Muscle layer of duodenum (tissue), 2 donors: ENCODE measurements around the gene MAP3K19.

Experiments
- H3K27ac ChIP-seq: one replicate; pipeline ENCODE4 v1.7.0; 2013; ENCODE audit warnings: mild to moderate bottlenecking, low read length
- H3K27me3 ChIP-seq: one replicate; pipeline ENCODE4 v1.7.0; 2013; ENCODE audit warnings: low read depth, mild to moderate bottlenecking, control low read depth, low read length
- H3K36me3 ChIP-seq, 2 donors: one replicate each; pipeline ENCODE4 v1.7.0; 2013; ENCODE audit warnings: low read length in 2 of 2, control low read depth in 1 of 2, mild to moderate bottlenecking in 1 of 2; ENCODE audit not compliant: insufficient read depth in 2 of 2, control insufficient read depth in 1 of 2
- H3K4me1 ChIP-seq, 2 donors: one replicate each; pipeline ENCODE4 v1.7.0; 2013; ENCODE audit warnings: low read length in 2 of 2, mild to moderate bottlenecking in 2 of 2, control low read depth in 1 of 2, moderate library complexity in 1 of 2; ENCODE audit not compliant: insufficient read depth in 2 of 2, control insufficient read depth in 1 of 2
- H3K4me3 ChIP-seq, 2 donors: one replicate each; pipeline ENCODE4 v1.7.0; 2013; ENCODE audit warnings: low read length in 2 of 2, low read depth in 1 of 2, mild to moderate bottlenecking in 1 of 2
- H3K9me3 ChIP-seq, 2 donors: one replicate each; pipeline ENCODE4 v1.7.0; 2013; ENCODE audit warnings: low read length in 2 of 2, control low read depth in 1 of 2, mild to moderate bottlenecking in 1 of 2; ENCODE audit not compliant: control insufficient read depth in 1 of 2
- donor health status: healthy.

Gene MAP3K19

GRCh38 chr2:135076556-135076955 lies 29.3 kb upstream of the MAP3K19 start:
- Histone ChIP-seq H3K9me3 (peaks cover 0 to 3% of the 10 kb centered on the region in 2 donors), H3K4me3 (no peak overlapping the region), H3K4me1 (no peaks in the 10 kb centered on the region), H3K27me3 (no peaks in the 10 kb centered on the region), H3K27ac (no peak overlapping the region), H3K36me3 (peaks cover 0 to 6% of the 10 kb centered on the region in 2 donors)

DNA sequence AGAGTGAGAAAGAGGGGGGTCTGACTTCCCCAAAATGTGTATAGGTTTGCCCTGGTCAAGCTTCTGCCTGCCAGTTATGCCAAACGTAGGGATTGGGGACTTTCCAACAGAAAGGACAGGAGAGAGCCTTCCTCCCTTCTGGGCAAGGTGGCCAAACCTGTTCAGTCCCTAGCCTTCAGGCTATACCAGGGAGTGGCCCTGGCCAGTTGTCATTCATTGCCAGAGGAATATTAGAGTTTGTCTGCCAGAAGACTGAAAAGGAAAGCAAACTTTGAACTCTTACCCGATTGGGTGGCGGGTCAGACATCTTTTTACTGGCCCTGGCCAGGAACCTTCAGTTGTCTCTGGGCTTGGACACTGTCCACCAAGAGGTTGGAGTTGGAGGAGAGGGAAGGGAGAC lies 27.0 kb upstream of the MAP3K19 start:
- Histone ChIP-seq H3K36me3 (peaks cover 0 to 6% of the 10 kb centered on the region in 2 donors), H3K27me3 (no peaks in the 10 kb centered on the region), H3K4me3 (no peak overlapping the region), H3K4me1 (no peaks in the 10 kb centered on the region), H3K9me3 (peaks cover 0 to 3% of the 10 kb centered on the region in 2 donors), H3K27ac (no peak overlapping the region)

DNA sequence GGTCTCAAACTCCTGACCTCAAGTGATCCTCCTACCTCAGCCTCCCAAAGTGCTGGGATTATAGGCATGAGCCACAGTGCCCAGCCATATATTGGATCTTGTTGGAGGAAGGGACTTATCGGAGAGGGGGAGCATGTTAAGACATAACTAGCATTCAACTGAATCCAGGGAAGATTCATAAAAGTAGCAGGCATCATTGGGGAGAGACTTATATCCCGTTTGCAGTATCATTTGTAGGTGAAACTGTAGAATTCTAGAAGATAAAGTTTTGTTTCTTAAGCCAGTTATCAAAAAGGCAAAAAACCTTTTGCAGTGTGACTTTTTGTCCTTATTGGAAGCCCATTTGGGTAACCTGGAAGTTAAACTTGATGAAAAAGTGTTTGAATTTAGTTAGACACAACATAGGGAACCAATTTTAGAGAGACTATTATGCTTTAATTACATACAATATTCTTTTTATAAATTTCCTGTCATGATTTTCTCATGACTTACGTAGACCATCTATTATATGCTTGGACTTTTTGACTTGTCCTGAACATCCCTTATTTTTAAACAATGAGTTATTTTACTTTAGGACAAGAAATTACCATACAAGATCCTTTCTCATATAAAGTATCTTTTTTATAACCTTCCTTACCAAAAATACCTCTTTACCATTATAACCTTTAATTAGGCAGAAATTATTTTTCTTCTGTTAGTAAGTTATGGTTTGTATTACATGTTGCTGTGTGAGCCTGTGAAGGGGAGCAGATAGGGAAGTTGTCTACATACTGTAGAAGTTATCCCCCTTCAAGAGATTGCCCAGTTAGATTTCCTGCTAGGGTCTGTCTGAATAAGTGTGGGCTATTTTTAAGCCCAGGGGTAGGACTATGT lies 25.1 kb upstream of the MAP3K19 start:
- Histone ChIP-seq H3K4me3 (no peak overlapping the region), H3K9me3 (peaks cover 0 to 3% of the 10 kb centered on the region in 2 donors), H3K4me1 (no peaks in the 10 kb centered on the region), H3K36me3 (peaks cover 0 to 6% of the 10 kb centered on the region in 2 donors), H3K27me3 (no peaks in the 10 kb centered on the region), H3K27ac (no peak overlapping the region)

GRCh38 chr2:135066710-135067109 lies 19.5 kb upstream of the MAP3K19 start:
- H3K4me3 ChIP-seq, result no peak overlapping the region
- H3K27me3 ChIP-seq, result no peaks in the 10 kb centered on the region
- peaks cover 0 to 4% of the 10 kb centered on the region in 2 donors for H3K4me1 ChIP-seq
- no peaks in the 10 kb centered on the region for H3K9me3 ChIP-seq
- H3K36me3 ChIP-seq, result peaks cover 0 to 9% of the 10 kb centered on the region in 2 donors
- H3K27ac ChIP-seq, result no peak overlapping the region

DNA sequence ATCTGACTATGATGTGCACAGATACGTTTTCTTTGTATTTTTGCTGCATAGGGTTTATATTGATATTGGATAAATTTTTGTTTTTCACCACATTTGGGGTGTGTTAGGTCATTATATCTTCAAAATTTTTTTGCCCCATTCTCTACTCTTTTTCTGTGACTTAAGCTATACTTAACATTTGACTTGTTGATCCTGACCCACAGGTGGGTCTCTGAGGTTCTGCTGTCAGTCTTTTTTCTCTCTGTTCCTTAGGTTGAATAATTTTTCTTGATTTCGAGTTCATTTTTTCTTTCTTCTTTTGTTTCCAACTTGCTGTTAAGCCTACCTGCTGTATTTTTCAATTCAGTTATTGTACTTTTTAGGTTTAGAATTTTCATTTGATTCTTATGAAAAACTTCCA lies 16.9 kb upstream of the MAP3K19 start:
- peaks cover 5 to 14% of the 10 kb centered on the region in 2 donors for H3K36me3 ChIP-seq
- H3K4me3 ChIP-seq, result no peak overlapping the region
- no peak overlapping the region for H3K27ac ChIP-seq
- H3K4me1 ChIP-seq, result peaks cover 0 to 4% of the 10 kb centered on the region in 2 donors
- no peaks in the 10 kb centered on the region for H3K27me3 ChIP-seq
- no peaks in the 10 kb centered on the region for H3K9me3 ChIP-seq

DNA sequence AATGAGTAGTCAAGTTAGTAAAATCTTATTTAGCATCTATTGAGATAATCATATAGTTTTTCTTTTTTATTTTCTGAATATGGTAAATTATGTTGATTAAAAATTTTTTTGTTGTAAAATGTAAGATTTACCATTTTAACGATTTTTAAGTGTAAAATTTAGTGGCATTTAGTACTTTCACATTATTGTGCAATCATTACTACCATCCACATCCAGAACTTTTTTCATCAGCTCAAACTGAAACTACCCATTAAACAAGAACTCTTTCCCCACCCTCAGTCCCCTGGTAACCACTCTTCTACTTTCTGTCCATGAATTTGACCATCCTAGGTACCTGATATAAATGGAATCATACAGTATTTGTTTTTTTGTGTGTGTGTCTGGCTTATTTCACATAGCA lies 16.0 kb upstream of the MAP3K19 start:
- H3K36me3 ChIP-seq, result peaks cover 5 to 14% of the 10 kb centered on the region in 2 donors
- peaks cover 0 to 4% of the 10 kb centered on the region in 2 donors for H3K4me1 ChIP-seq
- peak overlapping the region; percentile 28 for H3K27ac ChIP-seq
- no peak overlapping the region for H3K4me3 ChIP-seq
- H3K9me3 ChIP-seq, result no peaks in the 10 kb centered on the region
- H3K27me3 ChIP-seq, result no peaks in the 10 kb centered on the region

DNA sequence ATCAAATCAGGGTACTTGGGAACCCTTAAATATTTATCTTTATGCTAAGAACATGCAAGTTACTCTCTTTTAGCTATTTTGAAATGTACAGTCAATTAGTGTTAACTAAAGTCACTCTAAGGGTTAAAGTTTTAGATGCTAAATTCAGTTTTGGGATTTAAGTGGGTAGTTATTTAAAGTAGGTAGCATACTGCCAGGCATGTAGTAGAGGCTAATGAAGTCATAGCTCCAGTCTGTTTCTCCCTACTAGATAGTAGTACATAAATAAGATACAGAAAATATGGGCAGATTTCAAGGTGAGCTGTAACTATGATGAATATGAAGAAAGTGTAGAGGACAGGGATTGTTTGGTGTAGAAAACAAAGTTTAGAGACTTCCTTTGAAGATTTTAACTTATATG lies 12.3 kb upstream of the MAP3K19 start:
- H3K27ac ChIP-seq, result no peak overlapping the region

DNA sequence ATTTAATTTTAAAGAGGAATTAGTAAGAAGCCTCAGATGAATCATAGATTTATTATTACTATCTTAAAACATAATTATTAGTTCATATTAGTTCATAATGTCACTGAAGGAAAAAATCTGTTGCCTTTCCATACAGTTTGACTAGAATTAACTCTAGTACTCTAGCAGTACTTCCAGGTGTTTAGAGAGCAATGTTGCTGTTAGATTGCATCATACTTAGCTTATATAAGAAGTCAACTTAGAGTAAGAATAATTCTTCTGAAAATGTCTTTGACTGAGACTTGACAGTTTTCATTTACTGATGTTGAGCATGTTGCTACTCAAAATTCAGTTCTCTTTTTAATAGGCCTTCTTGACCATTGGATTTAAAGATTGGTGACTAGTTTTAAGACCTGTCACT lies 9.5 kb upstream of the MAP3K19 start:
- Histone ChIP-seq H3K27ac (peak overlapping the region; percentile 7), H3K4me3 (no peak overlapping the region), H3K36me3 (peaks cover 5 to 9% of the 10 kb centered on the region in 2 donors), H3K4me1 (peaks cover 11 to 17% of the 10 kb centered on the region in 2 donors), H3K27me3 (no peaks in the 10 kb centered on the region), H3K9me3 (no peaks in the 10 kb centered on the region)

More for the DNA sequence above, 12.3 kb upstream of the MAP3K19 start:
- H3K9me3 ChIP-seq, result no peaks in the 10 kb centered on the region
- H3K4me1 ChIP-seq, result peaks cover 0 to 4% of the 10 kb centered on the region in 2 donors
- H3K36me3 ChIP-seq, result peaks cover 5 to 11% of the 10 kb centered on the region in 2 donors
- no peaks in the 10 kb centered on the region for H3K27me3 ChIP-seq
- H3K4me3 ChIP-seq, result no peak overlapping the region

GRCh38 chr2:135055182-135055786 lies 8.0 kb upstream of the MAP3K19 start:
- Histone ChIP-seq H3K4me3 (no peak overlapping the region), H3K9me3 (no peaks in the 10 kb centered on the region), H3K27ac (peak overlapping the region; percentile 42), H3K27me3 (no peaks in the 10 kb centered on the region), H3K36me3 (peaks cover 0 to 3% of the 10 kb centered on the region in 2 donors), H3K4me1 (peaks cover 13 to 17% of the 10 kb centered on the region in 2 donors)

DNA sequence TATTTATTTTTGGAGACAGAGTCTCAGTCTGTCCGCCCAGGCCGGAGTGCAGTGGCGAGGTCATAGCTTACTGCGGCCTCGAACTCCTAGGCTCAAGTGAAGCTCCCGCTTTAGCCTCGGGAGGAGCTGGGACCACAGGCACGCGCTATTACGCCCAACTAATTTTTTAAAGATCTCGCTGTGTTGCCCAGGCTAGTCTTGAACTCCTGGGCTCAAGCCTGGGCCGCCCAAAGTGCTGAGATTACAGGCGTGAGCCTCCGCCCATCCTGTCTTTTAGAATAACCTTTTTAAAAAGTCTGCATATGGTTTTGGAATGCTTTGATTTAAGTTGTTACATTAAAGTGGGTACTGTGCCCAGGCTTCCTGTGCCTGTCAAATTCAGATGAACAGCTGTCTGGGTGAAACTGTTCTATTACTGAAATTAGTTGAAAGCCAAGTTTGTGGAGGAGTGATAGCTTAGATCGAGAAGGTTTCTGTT lies 5.8 kb upstream of the MAP3K19 start:
- peak overlapping the region; percentile 99 for H3K27ac ChIP-seq
- no peaks in the 10 kb centered on the region for H3K9me3 ChIP-seq
- peak overlapping the region; percentile 71 to 99 for H3K4me3 ChIP-seq
- no peaks in the 10 kb centered on the region for H3K27me3 ChIP-seq
- peaks cover 0 to 3% of the 10 kb centered on the region in 2 donors for H3K36me3 ChIP-seq
- peaks cover 13 to 17% of the 10 kb centered on the region in 2 donors for H3K4me1 ChIP-seq

DNA sequence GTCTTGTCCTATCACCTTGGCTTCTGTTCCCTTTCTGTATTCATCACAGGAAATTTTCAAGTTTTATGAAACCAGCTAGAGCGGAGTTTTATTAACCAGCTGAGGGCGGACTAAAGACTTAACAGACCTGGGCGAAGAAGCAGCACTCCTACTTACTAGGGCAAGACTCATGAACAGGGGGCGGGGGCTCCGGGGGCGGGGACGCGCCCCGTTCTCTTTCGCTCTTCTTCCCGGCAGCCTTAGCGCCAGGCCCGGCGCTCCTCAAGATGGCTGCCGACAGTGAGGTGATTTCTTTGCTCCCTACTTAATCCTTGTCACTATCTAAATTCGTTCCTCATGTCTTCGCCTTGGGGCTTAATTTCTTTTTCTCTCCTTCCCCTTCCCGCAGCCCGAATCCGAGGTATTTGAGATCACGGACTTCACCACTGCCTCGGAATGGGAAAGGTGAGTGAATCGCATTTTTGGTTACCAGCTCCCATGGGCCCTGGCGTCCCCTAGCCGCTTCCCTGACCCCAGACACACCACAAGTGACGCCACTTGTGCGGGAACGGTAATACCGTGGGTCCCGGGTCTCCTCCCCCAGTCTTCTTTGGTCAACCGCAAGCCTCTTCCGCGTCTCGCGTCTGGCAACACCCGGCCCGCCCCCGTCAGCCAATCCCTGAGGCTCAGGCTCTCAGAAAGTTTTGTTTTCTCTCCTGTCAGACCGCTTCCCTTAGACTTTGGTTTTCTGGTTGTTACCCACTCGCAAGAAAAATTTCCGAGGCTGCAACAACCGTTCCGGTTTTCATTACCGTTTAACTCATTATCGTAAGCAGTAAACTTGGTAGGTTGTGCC lies 5.0 kb upstream of the MAP3K19 start, which contains the start of gene RAB3GAP1:
Gene RAB3GAP1, plus strand, starts transcription at position 251 of the 835 bp plus-strand sequence. Its CDS starts 16 bp downstream, at position 267.
- Histone ChIP-seq H3K27me3 (no peaks in the 10 kb centered on the region), H3K27ac (peak within 1 kb of the TSS; percentile 99), H3K4me1 (peaks cover 13 to 17% of the 10 kb centered on the region in 2 donors), H3K4me3 (peak within 1 kb of the TSS; percentile 71 to 99), H3K9me3 (no peaks in the 10 kb centered on the region), H3K36me3 (peaks cover 0 to 3% of the 10 kb centered on the region in 2 donors)
